Hematopoietic multipotent progenitor cell treated with erythropoietin and hydrocortisone succinate and interleukin-3 and kit ligand, for 8 days (in vitro differentiated cells): ENCODE data around the gene PTX4.

ENCODE experiments used
- DNase-seq: peaks from one replicate; pipeline ENCODE4 v3.0.0-alpha.2; 2015

PTX4 gene

GRCh38 chr16:1457489-1458245 is 31.1 kb downstream of the PTX4 start:
- DNase-seq, result no peak

- no peak for DNase-seq
These were observed 31.8 kb downstream of the PTX4 start for GRCh38 chr16:1456951-1457350.

- DNase-seq, result no peak
These were observed 33.3 kb downstream of the PTX4 start for GRCh38 chr16:1455190-1456171.

GRCh38 chr16:1454561-1454960 is 34.2 kb downstream of the PTX4 start:
- DNase-seq, result no peak

GRCh38 chr16:1453316-1453715 is 35.4 kb downstream of the PTX4 start:
- no peak for DNase-seq

- DNase-seq, result no peak
These were observed 36.2 kb downstream of the PTX4 start for GRCh38 chr16:1452530-1452929.

- DNase-seq, result no peak
These were observed 36.9 kb downstream of the PTX4 start for GRCh38 chr16:1451702-1452392.

- no peak for DNase-seq
These were observed 37.9 kb downstream of the PTX4 start for GRCh38 chr16:1450841-1451240.

- DNase-seq, result no peak
These were observed 38.5 kb downstream of the PTX4 start for GRCh38 chr16:1450218-1450617.

GRCh38 chr16:1449201-1449788 is 39.4 kb downstream of the PTX4 start:
- no peak for DNase-seq

- DNase-seq, result no peak
These were observed 40.1 kb downstream of the PTX4 start for GRCh38 chr16:1448536-1449116.

- no peak for DNase-seq
These were observed 40.8 kb downstream of the PTX4 start for GRCh38 chr16:1447965-1448364.

GRCh38 chr16:1446296-1447080 is 42.3 kb downstream of the PTX4 start:
- DNase-seq, result no peak

- no peak for DNase-seq
These were observed 43.1 kb downstream of the PTX4 start for GRCh38 chr16:1445518-1446203.

GRCh38 chr16:1444730-1445517 is 43.8 kb downstream of the PTX4 start:
- no peak for DNase-seq

GRCh38 chr16:1443980-1444729 is 44.6 kb downstream of the PTX4 start, which contains the start of gene CCDC154:
Gene CCDC154, minus strand, starts transcription at chr16:1444556. Its CDS starts 234 bp downstream, at chr16:1444322.
- DNase-seq, result no peak

- no peak for DNase-seq
These were observed 45.3 kb downstream of the PTX4 start for GRCh38 chr16:1443403-1443973.

- no peak for DNase-seq
These were observed 46.0 kb downstream of the PTX4 start for GRCh38 chr16:1442697-1443096.

GRCh38 chr16:1441391-1441829 is 47.3 kb downstream of the PTX4 start:
- DNase-seq, result no peak
